Natural killer cell treated with Interleukin-12 subunit alpha and Interleukin-12 subunit beta and Interleukin-15 and Interleukin-18, amount 100 ng/mL, for 72 hours (primary cell): Measurements from ENCODE around the gene FARS2. TPM values are rescaled to one million over a fixed set of nuclear protein-coding genes. Genes with fewer than 3 reads are reported as not detected.

Experiments
- ATAC-seq, 2 donors: fragments of 150-1000 bp; cut with Tn5 transposase in 1 of 2; sonication (Bioruptor Pico), chemical (Tn5 transposase) in 1 of 2; 2 replicates each; pipeline ENCODE4 v1.10.0; 2021
- DNase-seq: peaks from one replicate; pipeline ENCODE4 v3.0.0; 2022; ENCODE audit warnings: low spot score
- H3K27ac Mint-ChIP-seq, 2 donors: 1 replicate in 1 of 2; 2 replicates in 1 of 2; pipeline ENCODE4 v1.8.0; 2022; ENCODE audit warnings: mixed read lengths in 2 of 2, mild to moderate bottlenecking in 1 of 2, moderate library complexity in 1 of 2
- H3K27me3 Mint-ChIP-seq, 2 donors: 1 replicate in 1 of 2; 2 replicates in 1 of 2; pipeline ENCODE4 v1.8.0; 2022; ENCODE audit warnings: mixed read lengths in 2 of 2
- H3K36me3 Mint-ChIP-seq: one replicate; pipeline ENCODE4 v1.8.0; 2022; ENCODE audit warnings: mixed read lengths
- H3K4me1 Mint-ChIP-seq, 2 donors: 1 replicate in 1 of 2; 2 replicates in 1 of 2; pipeline ENCODE4 v1.8.0; 2022; ENCODE audit warnings: low read depth in 2 of 2, mixed read lengths in 2 of 2, mild to moderate bottlenecking in 1 of 2
- H3K4me3 Mint-ChIP-seq: one replicate; pipeline ENCODE4 v1.8.0; 2022; ENCODE audit warnings: mixed read lengths
- H3K9me3 Mint-ChIP-seq: 2 replicates; pipeline ENCODE4 v1.8.0; 2022; ENCODE audit warnings: mixed read lengths
- total RNA-seq, 2 donors: library from RNA; stranded (reverse); gene quantifications; one replicate each; pipeline ENCODE4 v1.2.3, GENCODE V29; 2022

Gene FARS2
- total RNA-seq, 2 donors from 2014 or later, result 20.4 to 41.7 TPM

DNA sequence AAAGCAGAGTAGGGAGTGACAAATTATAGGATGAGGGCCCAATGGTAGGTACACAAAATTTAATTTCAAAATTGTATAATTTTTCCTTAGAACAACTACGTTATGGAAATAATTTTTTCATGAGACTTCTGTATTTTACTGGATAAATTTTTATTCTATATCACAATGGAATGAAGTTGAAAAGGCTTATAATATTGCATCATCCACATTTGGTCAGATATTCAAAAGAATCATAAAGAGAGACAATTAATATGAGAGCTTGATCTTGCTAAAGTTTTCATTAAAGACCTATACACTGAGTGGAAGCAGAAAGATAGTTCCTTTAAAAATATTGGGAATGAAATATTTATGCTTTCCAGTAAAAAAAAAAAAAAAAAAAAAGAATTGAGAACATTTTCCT lies 242.8 kb downstream of the FARS2 start:
- Mint-ChIP-seq H3K4me1 (peaks cover 42 to 51% of the 10 kb centered on the region in 2 donors), H3K36me3 (no peaks in the 10 kb centered on the region), H3K4me3 (no peak overlapping the region), H3K27ac (no peak overlapping the region), H3K27me3 (no peaks in the 10 kb centered on the region), H3K9me3 (no peaks in the 10 kb centered on the region)
- no peak for DNase-seq
- no peak for ATAC-seq

DNA sequence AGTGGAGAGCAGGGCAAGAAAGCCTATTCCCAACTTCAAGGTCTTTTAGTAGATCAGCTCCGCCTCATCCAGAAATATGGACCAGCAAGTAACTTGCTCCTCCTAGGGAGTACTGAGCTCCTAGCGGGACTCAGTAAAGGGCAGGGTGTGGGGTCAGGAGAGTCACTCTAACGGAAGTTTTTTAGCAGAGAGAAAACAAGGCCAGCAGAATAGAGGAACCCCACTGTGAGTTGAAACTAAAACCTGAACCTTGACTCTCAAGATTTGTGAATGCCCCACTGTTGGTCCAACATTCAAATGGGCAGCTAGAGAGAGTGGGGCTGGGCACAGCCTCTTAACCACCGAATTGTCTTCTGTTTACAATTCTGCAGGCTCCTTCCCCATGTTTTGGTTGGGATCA lies 244.8 kb downstream of the FARS2 start:
- no peak for ATAC-seq
- Mint-ChIP-seq H3K36me3 (no peaks in the 10 kb centered on the region), H3K4me3 (peak overlapping the region; percentile 61), H3K27ac (no peak overlapping the region), H3K4me1 (peaks cover 38 to 39% of the 10 kb centered on the region in 2 donors), H3K27me3 (no peaks in the 10 kb centered on the region), H3K9me3 (no peaks in the 10 kb centered on the region)
- no peak for DNase-seq

DNA sequence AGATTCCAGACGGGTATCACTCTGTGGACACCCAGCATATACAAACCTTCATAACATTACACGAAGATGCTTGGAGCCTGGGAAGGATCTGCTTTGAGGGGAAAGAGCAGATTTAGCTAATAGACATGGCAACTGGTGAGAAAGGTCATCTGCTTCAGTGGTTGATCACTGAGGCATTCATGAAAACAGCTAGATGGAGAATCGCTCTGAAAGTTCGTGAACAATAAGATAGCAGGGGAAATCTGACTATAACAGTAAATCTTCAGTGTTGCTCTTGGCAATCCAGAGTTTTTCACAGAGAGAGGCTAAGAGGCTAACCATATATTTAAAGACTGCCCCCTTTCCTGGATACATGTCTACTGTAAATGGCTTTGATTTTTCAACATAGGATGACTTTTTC lies 245.3 kb downstream of the FARS2 start:
- no peak for ATAC-seq
- H3K36me3 Mint-ChIP-seq, result no peaks in the 10 kb centered on the region
- DNase-seq, result no peak
- peaks cover 38 to 39% of the 10 kb centered on the region in 2 donors for H3K4me1 Mint-ChIP-seq
- no peaks in the 10 kb centered on the region for H3K27me3 Mint-ChIP-seq
- H3K4me3 Mint-ChIP-seq, result peak overlapping the region; percentile 61
- H3K9me3 Mint-ChIP-seq, result no peaks in the 10 kb centered on the region
- peak overlapping the region in 1 of 2 donors; percentile 57 for H3K27ac Mint-ChIP-seq

DNA sequence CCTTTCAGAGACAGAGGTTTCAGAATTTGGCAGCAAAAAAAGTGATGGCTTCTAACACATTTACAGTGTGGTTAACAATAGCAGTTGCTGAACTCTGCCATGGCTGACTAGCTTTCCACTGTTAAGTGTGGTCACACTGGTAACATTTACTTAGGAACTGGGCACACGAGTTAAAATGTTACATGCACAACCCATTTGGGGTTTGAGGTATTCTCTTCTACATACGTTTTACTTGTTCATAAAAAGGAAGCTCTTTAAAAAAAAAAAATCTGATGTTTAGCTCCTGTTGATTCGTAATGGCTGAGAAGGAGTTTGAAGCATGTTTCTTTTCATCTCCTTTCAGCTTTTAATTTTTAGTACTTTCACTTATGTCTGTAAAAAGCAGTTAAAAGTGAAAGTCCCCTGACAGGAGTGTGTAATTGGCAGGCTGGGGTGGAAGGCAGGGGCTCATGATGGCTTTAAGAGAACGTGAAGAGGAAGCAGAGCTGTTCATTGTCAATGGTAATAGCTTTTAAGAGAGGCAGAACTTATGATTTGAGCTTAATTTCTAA lies 245.9 kb downstream of the FARS2 start:
- H3K9me3 Mint-ChIP-seq, result no peaks in the 10 kb centered on the region
- H3K4me3 Mint-ChIP-seq, result peak overlapping the region; percentile 61
- ATAC-seq, result peak; percentile 65 to 77
- peaks cover 34 to 37% of the 10 kb centered on the region in 2 donors for H3K4me1 Mint-ChIP-seq
- H3K27ac Mint-ChIP-seq, result peak overlapping the region in 1 of 2 donors; percentile 57
- H3K36me3 Mint-ChIP-seq, result no peaks in the 10 kb centered on the region
- H3K27me3 Mint-ChIP-seq, result no peaks in the 10 kb centered on the region
- DNase-seq, result no peak

DNA sequence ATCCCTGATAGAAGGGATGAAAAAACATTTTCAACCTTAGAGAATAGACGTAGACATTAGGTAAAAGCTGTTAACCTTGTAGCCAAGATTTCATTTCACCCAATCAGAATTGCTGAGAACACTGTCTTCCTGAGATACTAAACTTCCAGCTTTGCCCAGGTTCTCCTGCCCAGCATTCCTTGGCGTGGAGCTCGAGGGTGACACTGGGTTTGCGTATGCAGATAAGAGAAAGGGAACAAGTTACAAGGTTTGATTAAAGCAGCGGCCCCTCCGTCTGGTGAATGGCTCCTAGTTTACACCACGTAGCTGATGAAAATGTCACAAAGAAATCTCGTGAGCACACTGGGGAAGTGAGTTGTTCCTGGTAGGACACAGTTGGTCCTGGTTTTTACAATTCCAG lies 247.8 kb downstream of the FARS2 start:
- no peak overlapping the region for H3K27ac Mint-ChIP-seq
- no peak overlapping the region for H3K4me3 Mint-ChIP-seq
- no peaks in the 10 kb centered on the region for H3K9me3 Mint-ChIP-seq
- ATAC-seq (no peak), DNase-seq (no peak)
- H3K36me3 Mint-ChIP-seq, result no peaks in the 10 kb centered on the region
- peaks cover 41 to 45% of the 10 kb centered on the region in 2 donors for H3K4me1 Mint-ChIP-seq
- H3K27me3 Mint-ChIP-seq, result no peaks in the 10 kb centered on the region

DNA sequence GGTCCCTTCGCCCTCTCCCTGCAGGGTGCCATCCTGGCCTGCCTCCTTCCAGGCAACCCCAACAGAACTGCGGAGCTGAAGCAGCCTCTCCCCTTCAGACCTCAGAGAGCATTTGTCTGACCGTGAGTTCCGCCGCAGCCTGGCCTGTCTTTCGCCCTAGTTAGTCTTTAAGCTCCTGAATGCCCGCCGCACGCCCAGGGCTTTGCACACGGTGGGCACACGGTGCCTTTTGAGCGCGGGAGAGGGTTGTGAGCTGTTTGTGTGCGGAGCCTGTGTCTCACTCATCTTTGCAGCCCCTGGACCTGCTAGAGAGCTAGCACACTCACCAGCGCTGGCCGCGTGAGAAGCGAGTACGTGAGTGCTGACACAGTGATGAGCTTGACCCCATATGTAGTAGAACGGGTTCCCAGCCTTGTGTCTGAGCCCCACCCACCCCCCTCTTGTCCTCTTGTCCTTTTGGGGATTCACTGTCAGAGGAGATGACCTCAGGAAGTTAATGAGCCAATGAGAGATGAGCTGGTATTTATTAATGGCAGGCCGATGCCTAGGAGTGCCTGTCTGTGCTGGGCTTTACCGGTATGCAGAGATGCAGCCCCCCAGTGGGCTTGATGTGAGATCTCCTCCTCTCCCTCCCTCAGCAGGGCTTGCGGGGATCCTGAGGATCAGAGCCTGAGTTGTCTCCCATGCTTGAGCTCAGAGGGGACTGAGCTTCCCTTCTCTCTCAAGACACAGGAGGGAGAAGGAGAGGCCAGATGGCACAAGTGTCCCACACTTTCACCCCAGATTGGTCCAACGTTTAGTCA lies 249.2 kb downstream of the FARS2 start:
- Mint-ChIP-seq H3K27ac (no peak overlapping the region), H3K4me3 (no peak overlapping the region), H3K36me3 (no peaks in the 10 kb centered on the region), H3K4me1 (peaks cover 37 to 45% of the 10 kb centered on the region in 2 donors), H3K9me3 (no peaks in the 10 kb centered on the region), H3K27me3 (no peaks in the 10 kb centered on the region)
- DNase-seq (no peak), ATAC-seq (no peak)

DNA sequence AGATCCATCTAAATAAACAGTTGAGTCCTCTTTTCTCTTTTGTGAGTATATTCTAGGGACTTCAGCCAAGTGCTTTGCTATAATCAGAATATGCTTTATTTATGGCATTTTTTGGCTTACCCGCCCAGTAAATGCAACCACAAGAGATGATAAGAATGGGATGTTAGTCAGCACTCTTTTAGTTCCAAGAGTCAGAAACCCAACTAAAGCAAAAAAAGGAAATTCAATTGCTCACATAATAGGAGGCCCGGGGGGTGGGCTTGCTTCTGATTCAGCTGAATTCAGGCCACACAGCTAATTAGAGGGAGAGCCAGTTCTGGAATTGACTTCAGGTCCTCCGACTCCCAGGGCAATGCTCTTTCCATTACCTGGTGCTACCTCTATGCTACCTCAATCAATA lies 250.6 kb downstream of the FARS2 start:
- no peaks in the 10 kb centered on the region for H3K9me3 Mint-ChIP-seq

DNA sequence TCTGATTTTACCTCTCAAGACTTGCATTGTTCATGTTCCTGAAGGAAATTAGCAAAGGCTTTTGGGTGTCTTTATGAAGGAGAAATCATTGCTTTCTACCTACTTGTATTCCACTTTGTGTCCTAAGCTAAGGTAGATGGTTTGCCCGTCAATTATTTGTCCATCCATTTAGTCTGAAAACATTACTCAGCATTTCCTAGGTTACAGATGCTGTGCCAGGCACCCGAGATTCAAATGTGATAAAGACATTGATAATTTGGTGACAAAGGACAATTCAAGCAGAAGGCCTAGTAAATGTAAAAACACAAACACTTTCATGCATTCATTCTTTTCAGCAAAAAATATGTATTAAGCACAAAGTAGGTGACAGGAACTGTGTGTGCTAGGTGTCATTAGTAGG lies 251.1 kb downstream of the FARS2 start:
- Mint-ChIP-seq H3K27me3 (no peaks in the 10 kb centered on the region), H3K4me3 (no peak overlapping the region), H3K36me3 (no peaks in the 10 kb centered on the region), H3K4me1 (peaks cover 31 to 45% of the 10 kb centered on the region in 2 donors), H3K9me3 (no peaks in the 10 kb centered on the region), H3K27ac (no peak overlapping the region)
- ATAC-seq, result no peak
- DNase-seq, result no peak

More for the DNA sequence above, 250.6 kb downstream of the FARS2 start:
- H3K4me1 Mint-ChIP-seq, result peaks cover 34 to 48% of the 10 kb centered on the region in 2 donors
- no peak overlapping the region for H3K27ac Mint-ChIP-seq
- DNase-seq, result no peak
- H3K27me3 Mint-ChIP-seq, result no peaks in the 10 kb centered on the region
- H3K4me3 Mint-ChIP-seq, result no peak overlapping the region
- no peaks in the 10 kb centered on the region for H3K36me3 Mint-ChIP-seq
- ATAC-seq, result no peak

DNA sequence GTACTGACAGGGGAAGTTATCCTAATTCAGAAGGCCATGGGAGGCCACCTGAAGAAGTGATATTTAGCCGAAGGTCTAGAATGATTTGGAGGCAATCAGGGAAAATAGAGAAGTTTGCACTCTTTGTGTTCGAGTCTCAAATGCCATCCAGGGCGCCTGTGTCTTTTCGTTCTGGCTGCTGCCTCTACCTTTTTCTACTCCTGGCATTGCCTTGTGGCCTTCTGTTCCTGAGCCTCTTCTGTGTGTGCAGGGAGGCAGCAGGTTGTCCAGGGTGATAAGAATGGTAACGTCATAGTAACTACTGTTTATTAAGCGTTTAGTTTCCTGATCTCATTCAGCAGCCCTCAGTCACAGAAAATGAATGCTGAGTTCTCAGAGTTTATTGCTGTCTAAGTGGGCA lies 252.1 kb downstream of the FARS2 start:
- Mint-ChIP-seq H3K4me3 (no peak overlapping the region), H3K9me3 (no peaks in the 10 kb centered on the region), H3K27ac (no peak overlapping the region), H3K27me3 (no peaks in the 10 kb centered on the region), H3K36me3 (no peaks in the 10 kb centered on the region), H3K4me1 (peaks cover 29 to 44% of the 10 kb centered on the region in 2 donors)
- DNase-seq, result no peak
- ATAC-seq, result no peak

DNA sequence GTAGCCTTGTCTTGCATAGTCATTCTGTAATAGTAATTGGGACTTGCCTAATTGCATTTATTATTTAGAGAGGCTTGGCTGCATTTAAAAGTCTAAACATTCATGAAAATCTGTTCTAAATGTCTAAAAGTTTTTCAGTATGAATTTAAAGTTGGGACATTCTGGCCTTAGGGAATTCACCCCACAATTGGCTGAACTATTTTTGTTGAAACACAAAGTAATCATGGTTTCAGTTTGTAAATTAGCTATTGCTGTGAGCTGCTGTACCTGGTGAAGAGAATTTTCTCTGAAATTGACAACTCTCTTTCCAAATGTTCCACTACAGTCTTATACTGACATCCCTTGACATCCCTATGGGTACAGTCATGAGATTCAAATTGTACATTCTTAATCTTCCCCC lies 253.0 kb downstream of the FARS2 start:
- ATAC-seq (no peak), DNase-seq (no peak)
- no peak overlapping the region for H3K27ac Mint-ChIP-seq
- no peak overlapping the region for H3K4me3 Mint-ChIP-seq
- H3K36me3 Mint-ChIP-seq, result no peaks in the 10 kb centered on the region
- peaks cover 31 to 47% of the 10 kb centered on the region in 2 donors for H3K4me1 Mint-ChIP-seq
- no peaks in the 10 kb centered on the region for H3K27me3 Mint-ChIP-seq
- no peaks in the 10 kb centered on the region for H3K9me3 Mint-ChIP-seq

DNA sequence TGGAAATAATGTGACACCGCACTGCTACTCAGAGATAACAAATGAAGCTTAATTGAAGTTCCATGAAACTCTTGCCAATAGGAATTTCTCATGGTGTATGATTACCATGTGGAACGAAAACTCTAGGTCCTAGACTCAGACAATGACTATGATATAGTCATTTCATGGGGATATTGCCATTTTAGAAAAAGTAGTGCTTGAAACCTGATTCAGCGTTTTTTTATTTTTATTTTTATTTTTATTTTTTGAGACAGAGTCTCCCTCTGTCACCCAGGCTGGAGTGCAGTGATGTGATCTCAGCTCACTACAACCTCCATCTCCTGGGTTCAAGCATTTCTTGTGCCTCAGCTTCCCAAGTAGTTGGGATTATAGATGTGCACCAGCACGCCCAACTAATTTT lies 253.9 kb downstream of the FARS2 start:
- H3K27ac Mint-ChIP-seq, result no peak overlapping the region
- H3K27me3 Mint-ChIP-seq, result no peaks in the 10 kb centered on the region
- H3K4me3 Mint-ChIP-seq, result no peak overlapping the region
- peaks cover 32 to 48% of the 10 kb centered on the region in 2 donors for H3K4me1 Mint-ChIP-seq
- H3K9me3 Mint-ChIP-seq, result no peaks in the 10 kb centered on the region
- DNase-seq (no peak), ATAC-seq (no peak)
- no peaks in the 10 kb centered on the region for H3K36me3 Mint-ChIP-seq

DNA sequence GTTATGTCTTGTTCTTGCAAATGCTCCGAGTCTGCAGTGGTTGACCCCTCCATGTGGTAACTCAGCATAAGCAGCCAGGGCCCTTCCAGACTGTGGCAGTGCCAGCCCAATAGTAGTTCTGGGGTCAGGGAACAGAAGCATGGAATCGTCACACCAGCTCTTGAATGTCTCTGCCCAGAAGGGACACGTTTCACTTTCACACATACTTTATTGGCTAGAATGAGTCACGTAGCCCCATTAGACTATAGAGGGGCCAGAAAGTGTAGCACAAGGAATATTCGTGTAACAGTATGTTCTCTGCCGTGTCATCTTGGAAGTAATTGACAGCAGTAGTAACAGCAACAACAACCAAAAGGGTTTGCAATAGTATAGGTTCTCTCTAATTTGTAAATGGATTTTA lies 254.7 kb downstream of the FARS2 start:
- Mint-ChIP-seq H3K4me1 (peaks cover 32 to 45% of the 10 kb centered on the region in 2 donors), H3K4me3 (peak overlapping the region; percentile 10), H3K36me3 (no peaks in the 10 kb centered on the region), H3K9me3 (no peaks in the 10 kb centered on the region), H3K27me3 (no peaks in the 10 kb centered on the region), H3K27ac (peak overlapping the region in 1 of 2 donors; percentile 4)
- DNase-seq, result no peak
- peak; percentile 56 to 66 for ATAC-seq

DNA sequence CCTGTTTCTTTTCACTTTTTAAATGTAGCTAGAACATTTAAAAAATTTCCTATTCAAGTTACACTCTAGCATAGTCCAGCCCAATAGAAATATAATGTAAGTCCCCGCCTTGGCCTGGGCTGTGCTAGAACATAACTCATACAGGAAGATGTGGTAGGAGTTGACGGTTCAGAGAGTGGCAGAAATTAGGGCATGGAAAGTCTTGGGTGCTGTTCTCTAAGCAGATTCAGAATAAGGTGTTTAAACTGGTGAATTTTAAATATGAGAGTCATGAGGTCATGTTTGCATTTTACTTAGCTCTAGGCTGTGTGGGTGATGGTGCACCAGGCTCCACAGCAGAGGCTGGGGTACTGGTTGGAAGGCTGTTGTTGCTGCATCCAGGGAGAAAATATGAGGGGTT lies 256.5 kb downstream of the FARS2 start:
- ATAC-seq (peak; percentile 83 to 87), DNase-seq (no peak)
- no peaks in the 10 kb centered on the region for H3K9me3 Mint-ChIP-seq
- peak overlapping the region; percentile 4 to 61 for H3K27ac Mint-ChIP-seq
- H3K27me3 Mint-ChIP-seq, result no peaks in the 10 kb centered on the region
- H3K4me3 Mint-ChIP-seq, result peak overlapping the region; percentile 76
- H3K36me3 Mint-ChIP-seq, result no peaks in the 10 kb centered on the region
- H3K4me1 Mint-ChIP-seq, result peaks cover 42 to 51% of the 10 kb centered on the region in 2 donors

DNA sequence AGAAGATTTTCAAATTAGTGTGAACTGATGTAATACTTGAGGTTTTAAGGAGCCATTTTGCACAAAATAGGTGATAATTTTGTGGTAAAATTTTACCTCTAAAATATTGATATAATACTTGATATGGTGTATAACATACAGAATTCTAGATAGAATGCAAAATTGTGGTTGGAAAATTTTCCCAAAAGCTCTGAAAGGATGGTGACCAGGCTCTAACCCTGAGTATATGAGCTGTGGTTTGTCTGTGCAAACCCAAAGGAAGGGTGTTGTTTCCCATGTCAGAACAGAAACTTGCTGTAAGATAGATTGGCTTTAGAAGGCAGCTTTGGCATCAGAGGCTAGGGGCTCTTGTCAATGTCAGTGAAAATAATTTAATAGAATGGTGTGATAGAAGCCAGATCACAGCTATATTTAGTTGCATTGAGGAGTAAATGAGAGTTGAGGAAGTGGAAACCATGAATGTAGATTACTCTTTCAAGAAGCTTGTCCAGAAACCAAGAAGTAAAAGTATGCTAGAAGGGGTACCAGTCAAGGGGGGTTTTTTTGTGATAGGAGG lies 257.7 kb downstream of the FARS2 start:
- peak overlapping the region; percentile 24 to 40 for H3K27ac Mint-ChIP-seq
- H3K9me3 Mint-ChIP-seq, result no peaks in the 10 kb centered on the region
- H3K4me1 Mint-ChIP-seq, result peaks cover 49 to 54% of the 10 kb centered on the region in 2 donors
- H3K36me3 Mint-ChIP-seq, result no peaks in the 10 kb centered on the region
- peak; percentile 70 to 81 for ATAC-seq
- no peak for DNase-seq
- no peaks in the 10 kb centered on the region for H3K27me3 Mint-ChIP-seq
- H3K4me3 Mint-ChIP-seq, result peak overlapping the region; percentile 68
